Breast epithelium (tissue), 4 donors: ENCODE data around the gene RALY. TPM values are rescaled to one million over a fixed set of nuclear protein-coding genes. Genes with fewer than 3 reads are reported as not detected.
"Not testable (repeated sequence)": the region's sequence is repeated elsewhere in the genome, so short reads cannot be mapped to it uniquely, and the experiment has no call there.

ENCODE experiments used
- DNase-seq, 2 donors: peaks; one replicate each; pipeline ENCODE4 v3.0.0-alpha.2; 2019; ENCODE audit warnings: low spot score in 2 of 2
- H3K27ac ChIP-seq, 2 donors: fragments of 200-600 bp; sonication (generic) in 1 of 2; one replicate each; pipeline ENCODE4 v1.5.1; 2016 to 2019; ENCODE audit warnings: mild to moderate bottlenecking in 1 of 2
- H3K27me3 ChIP-seq, 2 donors: fragments of 200-600 bp; sonication (generic) in 1 of 2; one replicate each; pipeline versions ENCODE4 v1.5.1 to v1.6.0; 2017 to 2019; ENCODE audit warnings: control low read depth in 1 of 2, mild to moderate bottlenecking in 1 of 2
- H3K36me3 ChIP-seq: fragments of 200-600 bp; one replicate; pipeline ENCODE4 v1.5.1; 2019
- H3K4me1 ChIP-seq, 2 donors: fragments of 200-600 bp; sonication (generic); one replicate each; pipeline ENCODE4 v1.5.1; 2016 to 2019; ENCODE audit warnings: control low read depth in 1 of 2
- H3K4me3 ChIP-seq, 3 donors: fragments of 200-600 bp; sonication (generic); 1 replicate in 2 of 3; 2 replicates in 1 of 3; pipeline ENCODE4 v1.5.1; 2016 to 2019; ENCODE audit warnings: mild to moderate bottlenecking in 3 of 3, moderate library complexity in 2 of 3
- H3K9me3 ChIP-seq, 2 donors: fragments of 200-600 bp; sonication (generic) in 1 of 2; one replicate each; pipeline ENCODE4 v1.5.1; 2016 to 2019; ENCODE audit warnings: control low read depth in 1 of 2
- CTCF ChIP-seq, 3 donors: fragments of 450-650 bp; IDR thresholded peaks; one replicate each; pipeline ENCODE4 v1.5.1; 2016 to 2017; ENCODE audit warnings: antibody characterized with exemption in 3 of 3, mild to moderate bottlenecking in 3 of 3, moderate library complexity in 3 of 3
- POLR2A ChIP-seq: fragments of 450-650 bp; IDR thresholded peaks from one replicate; pipeline ENCODE4 v1.6.1; 2016; ENCODE audit warnings: antibody characterized with exemption, mild to moderate bottlenecking, moderate library complexity
- POLR2AphosphoS5 ChIP-seq, 3 donors: sonication (generic); formaldehyde crosslinking; IDR thresholded peaks; one replicate each; pipeline ENCODE4 v1.6.1; 2017; ENCODE audit warnings: antibody characterized with exemption in 3 of 3
- intact Hi-C: fragments of 100-400 bp; cut with DNase I; formaldehyde crosslinking; loops from one replicate; pipeline ENCODE4 v1.15.1; 2023; ENCODE audit warnings: low total_unique reads
- total RNA-seq, 3 donors: library from RNA; depleted of rRNA; stranded (reverse); fragments of >200 nt; gene quantifications; one replicate each; pipeline ENCODE4 v1.1.0, GENCODE V29; 2016

RALY gene
- total RNA-seq, 3 donors from 2014 or later, result 73.5 to 120 (median 96.4) TPM

- Histone ChIP-seq H3K4me3 (no peak overlapping the region), H3K9me3 (no peaks in the 10 kb centered on the region), H3K27ac (no peak overlapping the region), H3K36me3 (no peaks in the 10 kb centered on the region), H3K4me1 (no peaks in the 10 kb centered on the region), H3K27me3 (no peaks in the 10 kb centered on the region)
- no peak for DNase-seq
- no peak for TF ChIP-seq POLR2AphosphoS5 (IDR thresholded peaks at IDR 0.05)
- TF ChIP-seq CTCF (IDR thresholded peaks at IDR 0.05), result no peak
- no peak for TF ChIP-seq POLR2A
- intact Hi-C loops, result no loop called here
Measured at GRCh38 chr20:34123309-34123708, 129.6 kb downstream of the RALY start.

DNA sequence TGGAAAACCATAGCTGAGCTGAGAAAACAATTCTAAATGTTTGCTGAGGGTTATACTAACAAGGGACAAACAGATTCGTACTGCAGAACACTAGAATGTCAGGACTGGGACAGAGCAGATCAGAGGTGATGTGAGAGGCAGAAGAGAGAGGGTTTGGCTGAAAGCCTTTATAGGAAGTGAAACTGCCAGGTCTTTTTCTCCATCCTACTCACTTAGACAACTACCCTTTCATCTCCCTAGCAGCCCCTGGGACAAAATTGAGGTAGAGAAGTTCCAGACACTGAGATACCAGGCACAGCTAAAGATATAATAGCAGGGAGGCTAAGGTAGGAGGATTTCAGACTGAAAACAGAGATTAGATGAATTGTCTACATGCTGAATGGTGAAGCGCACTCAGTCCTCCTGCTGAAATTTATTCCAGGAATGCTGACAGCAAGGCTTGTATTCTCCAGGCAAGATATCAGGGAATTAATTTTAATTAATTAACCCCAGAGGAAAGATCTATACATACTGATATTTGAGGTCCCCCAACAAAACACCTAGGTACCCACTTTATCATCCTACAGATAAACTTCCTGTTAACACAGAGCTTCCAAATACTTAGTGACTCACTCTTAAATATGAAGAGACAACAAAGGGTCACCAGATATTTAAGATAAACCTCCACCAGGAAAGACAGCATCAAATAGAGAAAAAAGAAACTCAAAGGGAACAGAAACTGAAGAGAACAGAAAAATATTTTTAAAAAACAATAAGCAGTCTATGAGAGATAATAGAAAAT, 130.9 kb downstream of the RALY start:
- Histone ChIP-seq H3K27ac (no peak overlapping the region), H3K27me3 (no peaks in the 10 kb centered on the region), H3K36me3 (no peaks in the 10 kb centered on the region), H3K9me3 (no peaks in the 10 kb centered on the region), H3K4me1 (no peaks in the 10 kb centered on the region), H3K4me3 (no peak overlapping the region)
- no peak for TF ChIP-seq POLR2A
- no peak for TF ChIP-seq CTCF (IDR thresholded peaks at IDR 0.05)
- no peak for TF ChIP-seq POLR2AphosphoS5 (IDR thresholded peaks at IDR 0.05)
- intact Hi-C loops, result no loop called here
- DNase-seq, result no peak

GRCh38 chr20:34127792-34128191, 134.1 kb downstream of the RALY start:
- Histone ChIP-seq H3K9me3 (no peaks in the 10 kb centered on the region), H3K27ac (no peak overlapping the region), H3K4me3 (no peak overlapping the region), H3K36me3 (no peaks in the 10 kb centered on the region), H3K27me3 (no peaks in the 10 kb centered on the region), H3K4me1 (no peaks in the 10 kb centered on the region)
- intact Hi-C loops, result no loop called here
- DNase-seq, result no peak
- TF ChIP-seq POLR2A (no peak), POLR2AphosphoS5 (IDR thresholded peaks at IDR 0.05) (no peak), CTCF (IDR thresholded peaks at IDR 0.05) (no peak)

DNA sequence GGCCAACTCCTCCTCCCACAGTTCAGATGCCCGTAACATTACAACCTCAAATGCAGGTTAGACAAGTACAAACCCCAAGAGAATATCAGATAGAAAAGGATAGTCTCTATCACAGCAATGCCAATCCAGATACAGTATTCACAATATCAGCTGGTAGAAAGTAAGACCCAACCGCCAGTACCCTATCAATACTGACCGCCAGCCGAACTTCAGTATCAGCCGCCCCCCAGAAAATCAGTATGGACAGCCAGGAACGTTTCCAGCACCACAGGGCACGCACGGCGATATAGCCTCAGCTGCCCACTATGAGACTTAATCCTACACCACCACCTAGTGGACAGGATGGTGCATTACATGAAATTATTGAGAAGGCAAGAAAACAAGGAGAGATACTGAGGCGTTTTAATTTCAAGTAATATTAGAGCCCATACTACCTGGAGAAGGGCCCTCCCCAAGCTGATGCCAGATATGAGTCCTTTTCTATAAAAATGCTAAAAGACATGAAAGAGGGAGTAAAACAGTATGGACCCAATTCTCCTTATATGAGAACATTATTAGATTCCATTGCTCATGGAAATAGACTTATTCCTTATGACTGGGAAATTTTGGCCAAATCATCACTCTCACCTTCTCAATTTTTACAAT, 135.9 kb downstream of the RALY start:
- no peak overlapping the region for H3K27ac ChIP-seq
- no peaks in the 10 kb centered on the region for H3K4me1 ChIP-seq
- peak overlapping the region in 1 of 3 donors; percentile 27 for H3K4me3 ChIP-seq
- TF ChIP-seq CTCF (IDR thresholded peaks at IDR 0.05) (peak; percentile 61 to 86 (median 84)), POLR2A (no peak)
- intact Hi-C loops, result no loop called here
- no peaks in the 10 kb centered on the region for H3K36me3 ChIP-seq
- no peak for DNase-seq
- no peaks in the 10 kb centered on the region for H3K9me3 ChIP-seq
- no peaks in the 10 kb centered on the region for H3K27me3 ChIP-seq

GRCh38 chr20:34131491-34131890, 137.8 kb downstream of the RALY start:
- intact Hi-C loops, result no loop called here
- DNase-seq, result no peak
- Histone ChIP-seq H3K4me3 (no peak overlapping the region), H3K27me3 (no peaks in the 10 kb centered on the region), H3K36me3 (no peaks in the 10 kb centered on the region), H3K27ac (no peak overlapping the region), H3K4me1 (no peaks in the 10 kb centered on the region), H3K9me3 (no peaks in the 10 kb centered on the region)
- TF ChIP-seq POLR2AphosphoS5 (IDR thresholded peaks at IDR 0.05) (no peak), CTCF (IDR thresholded peaks at IDR 0.05) (no peak), POLR2A (no peak)

GRCh38 chr20:34132491-34132890, 138.8 kb downstream of the RALY start:
- H3K27ac ChIP-seq, H3K27me3 ChIP-seq, DNase-seq, intact Hi-C loops, H3K4me1 ChIP-seq, H3K9me3 ChIP-seq, H3K36me3 ChIP-seq: not testable (repeated sequence)
- peak overlapping the region in 1 of 3 donors; percentile 54 for H3K4me3 ChIP-seq

- H3K27me3 ChIP-seq, H3K4me1 ChIP-seq, H3K27ac ChIP-seq, H3K9me3 ChIP-seq, H3K36me3 ChIP-seq, intact Hi-C loops: not testable (repeated sequence)
- peak overlapping the region in 1 of 3 donors; percentile 54 for H3K4me3 ChIP-seq
- DNase-seq, result peak in 1 of 2 donors; percentile 23
Measured at GRCh38 chr20:34132943-34133342, 139.2 kb downstream of the RALY start.

DNA sequence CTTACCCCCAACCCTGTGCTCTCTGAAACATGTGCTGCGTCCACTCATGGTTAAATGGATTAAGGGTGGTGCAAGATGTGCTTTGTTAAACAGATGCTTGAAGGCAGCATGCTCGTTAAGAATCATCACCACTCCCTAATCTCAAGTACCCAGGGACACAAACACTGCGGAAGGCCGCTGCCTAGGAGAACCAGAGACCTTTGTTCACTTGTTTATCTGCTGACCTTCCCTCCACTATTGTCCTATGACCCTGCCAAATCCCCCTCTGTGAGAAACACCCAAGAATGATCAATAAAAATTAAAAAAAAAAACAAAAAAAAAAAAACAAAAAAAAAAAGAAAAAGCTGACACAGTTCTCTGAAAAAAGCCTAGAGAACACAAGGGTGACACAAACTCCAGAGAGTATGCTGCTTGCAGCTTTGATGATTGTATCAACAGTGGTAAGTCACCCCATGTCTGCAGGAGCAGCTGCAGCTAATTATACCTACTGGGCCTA, 139.7 kb downstream of the RALY start:
- H3K27ac ChIP-seq, H3K9me3 ChIP-seq, DNase-seq, H3K4me3 ChIP-seq, H3K4me1 ChIP-seq, H3K27me3 ChIP-seq, intact Hi-C loops, H3K36me3 ChIP-seq: not testable (repeated sequence)
